Stimulated activated CD8-positive, alpha-beta memory T cell treated with anti-CD3 and anti-CD28 coated beads, Interleukin-2, amount 100 ng/mL, for 1 hour (primary cell): ENCODE results near the gene KREMEN1.
"Not testable (repeated sequence)": the region's sequence is repeated elsewhere in the genome, so short reads cannot be mapped to it uniquely, and the experiment has no call there.

Experiments used
- DNase-seq, 2 donors: peaks; one replicate each; pipeline ENCODE4 v3.0.0-alpha.2; 2020; ENCODE audit warnings: low read depth in 2 of 2

The KREMEN1 gene

DNA sequence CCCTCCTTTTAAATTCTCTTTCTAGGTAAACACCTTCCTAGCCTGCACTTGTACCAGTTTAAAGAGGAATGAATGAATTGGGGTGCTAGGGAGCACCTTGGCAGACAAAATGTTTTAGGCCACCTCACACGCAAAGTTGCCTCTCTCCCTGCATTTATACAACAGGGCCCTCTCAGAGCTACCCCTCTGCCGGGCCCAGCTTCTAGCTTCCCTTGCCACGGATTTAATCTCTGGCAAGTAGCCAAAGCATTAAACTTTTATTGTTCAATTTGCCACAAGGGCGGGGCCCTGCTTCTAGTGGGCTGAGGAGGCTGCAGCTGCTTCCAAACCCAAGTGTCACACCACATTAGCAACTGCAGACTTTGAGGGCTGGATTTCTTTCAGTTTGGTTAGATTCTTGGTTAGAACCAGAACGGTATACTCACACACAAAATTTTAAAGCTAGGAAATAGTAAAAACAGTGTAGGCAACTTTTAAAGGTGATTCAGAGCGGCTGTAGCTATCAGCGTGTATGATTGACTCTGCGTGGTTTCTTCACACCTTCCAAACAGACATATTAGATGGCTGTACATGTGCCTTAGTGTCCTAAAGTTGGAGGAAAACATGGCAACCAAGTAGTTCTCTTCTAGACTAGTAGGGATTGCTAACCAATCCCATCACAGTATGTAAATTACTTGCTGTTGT is 6.5 kb downstream of the KREMEN1 start:
- DNase-seq, result no peak

DNA sequence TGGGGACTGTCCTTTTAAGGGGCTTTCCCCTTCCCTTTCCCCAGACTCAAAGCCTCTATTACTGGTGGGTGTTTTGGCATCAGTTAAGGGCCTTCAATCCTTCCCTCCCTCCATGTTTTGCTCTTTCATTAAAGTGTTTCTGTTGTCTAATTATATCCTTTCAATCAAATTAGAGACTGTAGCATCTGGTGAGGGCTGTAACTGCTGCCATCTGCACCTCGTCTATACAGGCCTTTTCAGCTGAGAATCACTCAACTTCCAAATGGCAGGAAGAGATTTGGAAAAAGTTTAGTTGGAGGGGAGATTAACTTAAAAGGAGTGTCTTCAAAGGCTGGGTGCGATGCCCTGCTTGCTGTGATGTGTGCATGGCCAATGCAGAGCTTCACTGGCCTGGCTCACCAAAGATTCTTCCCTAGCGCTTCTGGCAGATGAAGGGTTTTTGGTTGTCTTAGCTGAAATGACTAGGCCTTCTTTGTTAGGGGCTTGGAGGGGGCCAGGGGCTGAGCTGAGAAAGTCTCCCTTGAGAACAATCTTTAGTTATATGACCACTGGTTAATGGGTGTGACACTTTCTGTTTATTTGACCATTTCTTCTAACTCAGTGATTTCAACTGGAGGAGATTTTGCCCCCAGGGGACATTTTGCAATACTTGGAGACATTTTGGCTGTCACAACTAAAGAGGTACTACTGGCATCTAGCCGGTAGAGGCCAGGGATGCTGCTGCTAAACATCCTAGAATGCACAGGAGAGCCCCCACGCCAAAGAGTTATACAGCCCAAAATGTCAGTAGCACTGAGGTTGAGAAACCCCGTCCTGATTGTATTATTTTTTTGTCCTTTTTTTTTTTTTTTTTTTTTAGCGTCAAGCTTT is 7.5 kb downstream of the KREMEN1 start:
- DNase-seq, result no peak

DNA sequence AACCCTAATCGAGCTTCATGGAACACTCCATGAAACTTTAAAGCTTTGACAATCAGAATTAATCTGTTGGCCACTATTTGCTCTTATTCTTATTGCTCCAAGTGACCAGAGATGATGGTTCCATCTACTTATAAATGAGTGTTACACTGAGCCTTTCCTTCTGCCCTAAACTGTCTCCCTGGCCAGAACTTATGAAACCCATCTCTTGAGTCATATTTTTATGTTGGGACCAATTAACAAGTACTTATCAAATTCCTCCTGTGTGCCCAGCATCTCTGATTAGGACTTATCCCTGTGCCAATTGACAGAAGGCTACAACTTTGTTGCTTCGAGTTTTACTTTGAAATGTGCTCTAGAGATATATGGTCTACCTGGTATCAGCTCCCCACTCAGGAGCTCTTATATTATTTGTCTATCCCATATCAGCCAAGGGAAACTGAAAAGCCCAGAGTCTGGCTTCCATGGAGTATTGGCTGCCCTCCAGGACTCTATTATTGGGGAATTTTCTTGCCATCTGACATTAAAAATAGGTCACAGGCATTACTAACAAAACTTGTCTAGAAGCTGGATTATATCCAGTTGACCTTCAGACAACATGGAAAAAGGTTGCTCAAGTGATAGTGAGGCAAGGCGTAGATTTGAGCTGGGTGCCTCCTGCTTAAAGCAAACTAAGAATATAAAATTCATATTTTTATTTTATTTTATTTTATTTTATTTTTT is 8.8 kb downstream of the KREMEN1 start:
- DNase-seq, result no peak

DNA sequence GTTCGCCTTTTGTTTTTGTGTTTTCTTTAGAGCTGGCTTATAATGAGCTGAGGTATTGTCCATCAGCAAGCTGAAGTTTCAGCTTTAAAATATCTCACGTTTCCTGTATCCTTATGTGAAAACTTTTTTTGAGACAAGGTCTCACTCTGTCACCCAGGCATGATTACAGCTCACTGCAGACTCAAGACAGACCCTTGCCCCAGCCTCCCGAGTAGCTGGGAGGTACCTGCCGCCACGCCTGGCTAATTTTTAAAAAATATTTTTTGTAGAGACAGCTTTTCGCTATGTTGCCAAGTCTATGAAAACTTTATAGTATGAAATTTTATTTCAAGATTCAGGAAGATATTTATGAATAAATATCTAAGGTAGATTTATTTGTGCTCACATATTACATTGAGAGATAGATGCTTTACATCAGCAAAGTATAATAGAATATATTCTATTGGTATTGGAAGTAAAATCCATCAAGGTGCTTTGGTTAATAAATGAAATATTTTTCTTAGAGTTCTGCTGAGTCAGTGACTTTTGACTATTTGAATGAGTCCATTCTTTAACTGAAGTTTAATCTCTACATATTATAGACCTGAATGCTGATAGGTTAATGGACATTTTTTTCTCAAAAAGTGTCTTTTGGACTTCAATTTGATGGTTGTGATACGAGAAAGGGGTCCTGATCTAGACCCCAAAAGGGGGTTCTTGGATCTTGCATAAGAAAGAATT is 10.2 kb downstream of the KREMEN1 start:
- no peak for DNase-seq

DNA sequence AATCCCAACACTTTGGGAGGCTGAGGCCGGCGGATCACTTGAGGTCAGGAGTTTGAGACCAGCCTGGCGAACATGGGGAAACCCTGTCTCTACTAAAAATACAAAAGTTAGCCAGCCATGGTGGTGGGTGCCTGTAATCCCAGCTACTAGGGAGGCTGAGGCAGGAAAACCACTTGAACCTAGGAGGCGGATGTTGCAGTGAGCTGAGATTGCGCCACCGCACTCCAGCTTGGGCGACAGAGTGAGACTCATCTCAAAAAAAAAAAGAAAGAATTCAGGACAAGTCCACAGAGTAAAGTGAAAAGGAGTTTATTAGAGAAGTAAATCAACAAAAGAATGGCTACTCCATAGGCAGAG is 10.7 kb downstream of the KREMEN1 start:
- not testable (repeated sequence) for DNase-seq

DNA sequence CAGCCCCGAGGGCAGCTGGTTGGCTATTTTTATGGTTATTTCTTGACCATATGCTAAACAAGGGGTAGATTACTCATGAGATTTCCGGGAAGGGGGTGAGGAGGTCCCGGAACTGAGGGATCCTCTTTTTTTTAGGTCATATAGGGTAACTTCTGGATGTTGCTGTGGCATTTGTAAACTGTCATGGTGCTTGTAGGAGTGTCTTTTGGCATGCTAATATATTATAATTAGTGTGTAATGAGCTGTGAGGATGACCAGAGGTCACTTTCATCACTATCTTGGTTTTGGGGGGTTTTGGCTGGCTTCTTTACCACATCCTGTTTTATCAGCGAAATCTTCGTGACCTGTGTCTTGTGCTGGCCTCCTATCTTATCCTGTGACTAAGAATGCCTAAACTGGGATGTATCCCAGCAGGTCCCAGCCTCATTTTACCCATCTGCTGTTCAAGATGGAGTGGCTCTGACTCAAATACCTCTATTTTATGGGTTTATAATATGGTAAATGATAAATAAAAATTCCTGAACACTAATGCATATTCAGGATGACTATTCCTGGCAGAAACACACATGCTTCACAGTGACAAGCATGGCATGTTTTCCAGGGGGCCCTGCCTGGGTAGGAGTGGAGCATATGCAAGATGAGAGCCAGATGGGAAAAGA is 11.2 kb downstream of the KREMEN1 start:
- no peak for DNase-seq

DNA sequence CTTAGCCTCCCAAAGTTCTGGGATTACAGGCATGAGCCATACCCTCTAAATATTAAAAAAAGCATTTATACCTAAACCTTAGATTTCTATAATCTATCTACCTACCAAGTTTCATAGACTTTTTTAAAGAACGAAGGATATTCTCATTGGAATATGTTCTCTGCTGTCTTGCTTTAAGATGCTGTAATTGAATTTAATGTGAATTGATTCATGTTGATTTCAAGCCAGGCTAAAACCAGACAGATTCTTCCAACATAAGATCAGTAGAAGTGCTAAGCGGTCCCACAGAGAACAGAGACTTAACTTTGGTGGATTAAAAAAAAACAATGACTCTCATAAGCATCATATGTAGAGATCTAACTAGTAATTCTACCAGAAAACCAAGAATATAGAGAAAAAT is 14.2 kb downstream of the KREMEN1 start:
- DNase-seq, result no peak

DNA sequence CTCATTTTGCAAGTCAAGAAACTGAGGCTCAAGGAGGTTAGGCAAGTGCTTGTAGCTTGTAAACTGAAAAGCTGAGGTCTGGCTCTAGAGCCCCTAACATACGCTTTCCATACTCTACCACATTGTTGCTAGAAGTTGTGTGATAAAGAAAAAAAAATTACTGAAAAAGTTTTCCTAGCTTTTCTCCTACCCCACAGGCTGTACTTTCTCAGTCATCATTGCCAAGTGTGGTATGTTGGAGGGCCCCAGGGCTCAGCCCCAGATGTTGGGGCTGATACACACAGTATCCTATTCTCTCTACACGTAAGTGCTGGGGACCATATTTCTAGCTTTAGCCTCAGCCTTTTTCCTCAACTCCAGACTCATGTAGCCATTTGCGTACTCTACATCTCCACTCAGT is 16.0 kb downstream of the KREMEN1 start:
- DNase-seq, result no peak

DNA sequence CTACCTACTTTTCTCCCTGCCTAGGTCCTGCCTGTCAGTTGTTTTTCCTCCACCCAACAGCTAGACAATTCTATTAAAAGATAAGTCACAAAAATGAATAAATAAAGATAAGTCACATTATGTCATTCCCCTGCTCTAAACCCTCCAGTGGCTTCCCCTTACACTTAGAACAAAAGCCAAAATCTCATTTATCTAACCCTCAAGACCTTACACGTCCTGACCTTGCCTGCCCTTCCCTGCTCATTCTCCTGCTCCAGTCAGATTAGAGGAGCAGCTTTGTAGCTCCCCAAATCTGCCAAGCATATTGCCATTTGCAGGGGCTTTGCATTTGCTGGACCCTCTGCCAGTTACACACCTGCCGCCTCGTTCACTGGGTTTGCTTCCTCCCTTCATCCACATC is 16.7 kb downstream of the KREMEN1 start:
- no peak for DNase-seq

DNA sequence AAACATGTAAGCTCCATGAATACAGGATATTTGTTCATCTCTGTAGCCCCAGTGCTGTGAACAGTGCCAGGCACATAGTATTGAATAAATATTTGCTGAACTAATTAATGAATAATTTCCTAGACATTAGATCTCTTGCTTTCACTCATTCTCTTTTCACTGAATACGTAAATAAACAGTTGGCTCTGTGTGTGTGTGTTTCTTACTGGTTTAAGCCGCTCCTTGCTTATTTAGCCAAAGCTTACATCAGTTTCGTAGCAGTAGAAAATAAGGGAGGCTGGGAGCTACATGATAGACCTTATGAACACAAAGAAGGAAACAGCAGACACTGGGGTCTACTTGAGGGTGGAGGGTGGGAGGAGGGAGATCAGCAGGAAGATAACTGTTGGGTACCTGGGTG is 17.2 kb downstream of the KREMEN1 start:
- no peak for DNase-seq

DNA sequence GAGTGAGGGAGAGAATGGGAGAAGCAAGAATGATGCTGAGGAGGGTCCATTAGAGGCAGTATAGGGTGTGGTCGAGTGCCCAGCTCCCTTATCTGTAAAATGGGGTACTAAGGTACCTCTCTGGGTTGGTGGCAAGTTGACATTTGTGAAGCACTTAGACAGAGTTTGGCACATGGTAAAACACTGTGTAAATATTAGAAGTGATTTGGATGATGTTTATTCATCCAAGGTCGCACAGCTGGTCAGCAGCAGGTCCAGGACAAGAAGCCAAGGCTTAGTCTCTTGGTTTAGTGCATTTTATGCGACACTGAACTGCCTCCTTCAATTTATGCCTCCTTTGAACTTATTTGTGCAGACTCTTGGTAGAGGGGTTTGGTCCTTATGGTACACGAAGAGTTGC is 19.4 kb downstream of the KREMEN1 start:
- no peak for DNase-seq

DNA sequence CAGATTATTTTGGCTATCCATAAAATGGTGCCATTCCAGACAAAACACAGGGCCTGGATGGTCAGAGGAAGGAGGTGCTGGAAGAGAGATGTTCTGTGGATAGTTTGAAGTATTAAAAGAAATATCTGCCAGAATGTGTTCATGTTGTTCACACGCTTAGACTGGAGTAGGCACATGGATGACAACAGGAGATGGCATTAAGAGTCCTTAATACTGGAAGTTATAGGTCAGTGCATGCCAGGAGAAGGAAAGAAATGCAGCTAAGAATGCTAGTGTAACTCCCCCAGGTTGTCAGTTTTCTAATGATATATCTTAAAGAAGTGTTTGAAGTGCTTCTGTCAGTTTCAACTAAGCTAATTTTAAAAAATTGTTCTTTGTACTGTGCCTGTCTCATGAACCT is 20.2 kb downstream of the KREMEN1 start:
- DNase-seq, result no peak

DNA sequence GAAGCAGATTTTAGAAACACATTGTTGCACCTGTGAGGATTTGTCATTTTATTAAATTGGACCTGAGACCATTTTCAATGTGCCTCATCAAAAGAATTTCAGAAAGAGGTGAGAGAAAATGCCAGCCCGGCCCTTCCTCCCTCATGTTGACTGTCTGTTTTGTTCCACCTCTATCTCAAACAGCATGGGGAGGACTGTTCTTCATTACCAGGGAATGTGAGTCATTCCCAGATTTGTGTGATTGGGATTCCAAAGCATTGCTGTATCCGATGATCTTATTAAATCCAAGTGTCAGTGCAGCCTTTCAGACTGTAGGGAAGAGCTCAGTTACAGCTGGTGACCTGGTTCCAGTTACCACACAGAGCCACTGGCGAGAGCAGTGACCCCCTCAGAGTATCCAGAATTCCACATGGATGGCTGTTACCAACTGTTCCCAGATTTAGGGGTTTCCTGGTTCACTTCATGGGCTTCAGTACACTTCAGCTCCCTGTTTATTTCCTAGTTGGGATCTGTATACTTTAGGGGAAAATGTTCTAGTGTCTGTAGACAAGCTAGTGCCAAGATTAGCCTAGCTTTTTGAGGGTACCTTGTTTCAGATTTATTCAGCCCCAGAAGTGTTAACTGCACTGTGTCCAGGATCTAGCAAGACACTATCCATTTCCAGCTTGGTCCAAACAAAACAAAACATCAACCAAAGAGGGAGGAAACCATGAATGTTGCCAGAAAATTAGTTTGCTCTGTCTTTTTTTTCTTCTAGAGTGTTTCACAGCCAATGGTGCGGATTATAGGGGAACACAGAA is 20.9 kb downstream of the KREMEN1 start:
- no peak for DNase-seq

DNA sequence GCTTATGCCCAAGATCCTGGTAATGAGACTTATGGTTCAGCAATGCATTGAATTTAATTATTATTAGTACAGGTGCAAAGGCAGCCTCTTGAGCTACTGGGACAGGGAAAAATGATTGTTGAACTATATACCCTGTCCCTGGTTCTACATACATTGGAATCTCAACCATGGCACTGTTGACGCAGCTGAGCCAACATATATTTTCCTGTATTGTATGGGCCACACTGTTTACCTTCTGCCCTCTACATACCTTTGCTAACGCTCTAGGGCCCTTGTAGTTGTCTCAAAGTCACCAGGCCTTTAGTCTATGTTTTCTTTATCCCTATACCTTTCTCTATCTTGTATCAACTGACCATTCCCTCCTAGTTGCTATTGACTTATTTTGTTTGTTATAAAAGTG is 22.6 kb downstream of the KREMEN1 start:
- DNase-seq, result no peak

DNA sequence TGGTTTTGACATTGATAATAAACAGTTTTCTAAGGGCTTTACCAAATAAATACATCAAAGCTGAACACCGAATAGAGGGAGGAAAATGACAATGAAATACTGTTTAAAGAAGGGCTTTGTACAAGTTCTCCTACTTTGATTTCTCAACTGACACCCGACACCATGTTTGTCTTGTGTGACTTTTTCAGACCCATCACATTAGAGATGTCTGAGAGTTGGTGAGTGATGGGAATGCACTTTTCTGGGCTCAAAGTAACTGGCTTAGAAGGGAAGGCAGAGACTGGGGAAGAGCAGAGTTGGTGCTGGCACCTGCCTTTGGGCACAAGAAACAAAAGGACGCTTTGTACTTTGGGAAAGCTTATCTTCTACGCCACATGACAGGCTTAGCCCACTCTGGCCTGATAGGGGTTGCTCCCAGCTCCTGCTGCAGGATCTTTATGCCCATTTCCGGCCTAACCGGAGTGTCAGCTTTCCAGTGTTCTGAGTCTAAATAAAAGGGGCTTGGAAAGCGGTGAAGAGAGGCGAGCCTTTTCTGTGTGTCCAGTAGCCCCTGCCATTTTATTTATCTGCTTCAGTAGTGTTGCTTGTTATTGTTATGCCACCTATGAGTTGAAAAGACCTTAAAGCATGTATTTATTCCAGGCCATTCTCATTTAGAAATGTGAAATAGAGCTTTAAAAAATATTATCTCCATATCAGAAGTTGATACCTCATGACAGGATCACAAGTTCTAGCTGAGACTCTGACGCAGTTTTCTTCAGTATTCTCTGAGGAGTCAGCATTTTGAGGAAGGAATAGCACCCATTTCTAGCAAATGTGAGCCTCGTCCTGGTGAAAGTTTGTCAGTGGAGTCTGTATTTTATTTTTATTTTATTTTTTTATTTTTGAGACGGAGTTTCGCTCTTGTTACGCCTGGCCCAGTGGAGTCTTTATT is 24.2 kb downstream of the KREMEN1 start:
- DNase-seq, result no peak

DNA sequence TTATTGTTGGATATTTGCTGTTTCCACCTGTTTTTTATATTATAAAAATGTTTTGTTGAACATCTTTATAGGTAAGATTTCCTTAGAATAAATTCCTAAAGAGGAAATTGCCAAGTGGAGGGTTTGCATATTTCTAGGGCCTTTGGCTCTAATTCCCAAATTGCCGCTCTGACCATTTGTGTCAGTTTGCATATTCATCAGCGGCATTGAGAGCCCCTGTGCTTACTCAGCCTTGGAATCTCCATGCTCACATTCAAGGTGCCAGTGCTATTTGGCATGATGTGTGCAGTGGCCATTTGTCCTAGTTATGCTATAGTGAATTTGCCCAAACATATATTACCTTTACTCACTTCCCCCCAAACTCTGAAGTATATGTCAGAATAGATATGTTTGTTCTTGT is 25.5 kb downstream of the KREMEN1 start:
- DNase-seq, result no peak

DNA sequence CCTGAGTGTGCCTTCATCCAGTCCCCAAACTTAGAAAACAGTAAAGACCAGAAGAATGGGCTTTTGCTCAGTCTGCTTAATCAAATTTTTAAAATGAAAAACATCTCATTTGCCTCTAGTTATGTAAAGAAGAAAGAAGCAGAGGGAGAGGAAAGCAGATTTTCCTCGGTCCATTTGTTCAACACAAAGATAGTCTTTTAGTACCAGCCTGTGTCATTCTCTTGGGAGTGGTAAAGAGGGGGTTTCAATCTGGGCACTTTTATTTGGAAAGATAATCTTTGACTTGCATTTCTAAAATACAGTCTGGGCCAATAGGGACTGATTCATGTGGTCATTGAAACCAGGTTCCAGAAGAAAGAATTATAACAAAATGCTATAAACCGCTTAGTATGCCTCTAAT is 29.5 kb downstream of the KREMEN1 start:
- DNase-seq, result no peak

DNA sequence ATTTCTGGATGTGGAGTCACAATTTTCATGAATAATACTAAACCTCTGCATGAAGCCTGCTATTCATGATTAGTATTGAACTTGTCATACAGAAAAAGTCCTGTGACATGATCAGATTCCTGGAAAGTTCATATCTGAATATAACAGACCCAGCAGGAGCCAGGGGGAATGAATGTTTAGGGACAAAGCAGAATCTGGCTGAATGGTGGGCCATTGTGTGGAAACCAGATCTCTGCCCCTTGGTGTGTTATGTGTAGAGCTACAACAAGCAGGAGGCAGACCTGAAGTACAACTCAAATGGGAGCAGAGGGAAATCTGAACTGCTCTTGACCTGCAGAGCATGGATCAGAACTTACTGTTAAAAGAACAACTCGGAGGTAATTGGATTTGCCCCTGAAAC is 30.3 kb downstream of the KREMEN1 start:
- DNase-seq, result no peak

DNA sequence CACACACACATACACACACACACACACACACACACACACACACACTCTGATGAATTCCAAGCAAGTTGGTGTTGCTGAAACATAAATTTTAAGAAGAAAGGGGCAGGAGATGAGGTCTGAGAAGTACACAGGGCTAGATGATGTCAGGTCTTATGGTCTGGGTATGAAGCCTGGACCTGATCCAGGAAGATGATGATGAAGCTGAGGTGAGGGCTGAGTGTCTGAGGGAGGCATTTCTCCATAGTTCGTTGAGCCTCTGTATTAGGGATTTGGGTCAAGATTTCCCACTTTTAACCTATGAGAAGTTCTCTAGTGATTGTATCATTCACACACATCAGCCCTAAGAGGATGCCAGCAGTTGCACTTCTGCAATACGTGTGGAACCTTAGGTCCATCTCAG is 32.6 kb downstream of the KREMEN1 start:
- DNase-seq, result no peak

DNA sequence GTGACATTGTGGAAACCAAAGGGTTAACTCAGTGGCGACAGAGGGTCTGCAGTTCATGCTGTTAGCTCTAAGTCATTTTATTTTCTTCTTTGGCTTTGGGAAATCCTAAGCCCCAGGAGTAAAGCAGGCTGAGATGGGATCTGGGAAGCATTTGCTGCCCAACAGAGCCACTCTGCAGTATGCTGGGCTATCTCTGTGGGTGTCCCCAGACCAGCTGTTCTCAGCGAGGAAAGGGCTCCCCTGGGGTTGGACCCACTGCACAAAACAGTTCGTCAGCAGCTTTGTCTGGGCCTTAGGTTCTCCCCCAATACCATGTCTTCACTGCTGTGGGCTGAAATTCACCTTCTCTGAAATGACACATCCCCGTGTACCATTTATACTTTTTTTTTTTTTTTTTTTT is 34.0 kb downstream of the KREMEN1 start:
- DNase-seq, result no peak
